KMS-11 (cell line): ENCODE data around the gene SLC2A9.

ENCODE experiments used
- H2AFZ ChIP-seq: fragments of 200-600 bp; sonication (generic); 2 replicates; pipeline ENCODE4 v1.6.1; 2016; ENCODE audit warnings: antibody characterized with exemption, mixed run types, low read depth
- H3K27ac ChIP-seq: fragments of 200-600 bp; sonication (generic); 2 replicates; pipeline ENCODE4 v1.6.1; 2016; ENCODE audit warnings: mild to moderate bottlenecking, mixed run types
- H3K27me3 ChIP-seq: fragments of 200-600 bp; sonication (generic); 2 replicates; pipeline ENCODE4 v1.6.1; 2017; ENCODE audit warnings: mild to moderate bottlenecking, low read depth, mixed run types, moderate library complexity; ENCODE audit not compliant: insufficient read depth
- H3K36me3 ChIP-seq: fragments of 200-600 bp; sonication (generic); 2 replicates; pipeline ENCODE4 v1.6.1; 2017; ENCODE audit warnings: mild to moderate bottlenecking, mixed run types; ENCODE audit not compliant: insufficient read depth
- H3K4me1 ChIP-seq: fragments of 200-600 bp; sonication (generic); 2 replicates; pipeline ENCODE4 v1.6.1; 2016; ENCODE audit warnings: mild to moderate bottlenecking, low read depth, mixed run types; ENCODE audit not compliant: poor library complexity, severe bottlenecking
- H3K4me2 ChIP-seq: fragments of 200-600 bp; sonication (generic); 2 replicates; pipeline ENCODE4 v1.7.0; 2016; ENCODE audit warnings: mild to moderate bottlenecking, mixed run types
- H3K4me3 ChIP-seq: fragments of 200-600 bp; sonication (generic); IDR thresholded peaks from 2 replicates; pipeline ENCODE4 v1.6.1; 2017; ENCODE audit warnings: low read depth, low read length, mixed read lengths; ENCODE audit not compliant: insufficient read depth
- H3K79me2 ChIP-seq: fragments of 200-600 bp; sonication (generic); 2 replicates; pipeline ENCODE4 v1.6.1; 2016; ENCODE audit warnings: low read depth, mixed run types; ENCODE audit not compliant: insufficient read depth
- H3K9ac ChIP-seq: fragments of 200-600 bp; sonication (generic); 2 replicates; pipeline ENCODE4 v1.6.1; 2016; ENCODE audit warnings: mild to moderate bottlenecking, mixed run types
- H4K20me1 ChIP-seq: fragments of 200-600 bp; sonication (generic); 2 replicates; pipeline ENCODE4 v1.6.1; 2016; ENCODE audit warnings: mild to moderate bottlenecking, mixed run types; ENCODE audit not compliant: insufficient read depth
- TF ChIP-seq, protein P1 (sequence below): fragments of 200-600 bp; sonication (generic); conservative IDR thresholded peaks from 2 replicates; pipeline ENCODE4 v1.6.1; 2017; ENCODE audit warnings: low read depth, mild to moderate bottlenecking, antibody characterized with exemption, low read length, moderate library complexity, mixed read lengths

Gene SLC2A9

DNA sequence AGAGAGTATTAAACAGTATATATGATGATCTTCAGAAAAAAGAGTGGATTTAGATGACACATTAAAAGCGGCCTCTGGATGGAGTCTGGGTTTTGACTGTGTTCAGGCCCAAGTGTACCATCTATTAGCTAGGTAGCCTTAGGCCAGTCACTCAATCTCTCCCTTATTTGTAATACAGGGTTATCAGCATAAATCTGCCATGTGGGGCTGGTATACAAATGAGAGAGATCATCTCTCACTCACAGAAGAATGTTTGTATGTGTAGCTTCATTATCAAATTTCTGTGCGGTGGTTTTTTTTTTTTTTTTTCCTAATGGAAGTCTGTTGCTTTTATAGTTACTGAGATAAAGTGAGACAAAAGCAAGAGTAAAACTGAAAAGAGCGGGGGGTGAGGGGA lies 12.7 kb downstream of the SLC2A9 start:
- H3K4me2 ChIP-seq = no peak overlapping the region

DNA sequence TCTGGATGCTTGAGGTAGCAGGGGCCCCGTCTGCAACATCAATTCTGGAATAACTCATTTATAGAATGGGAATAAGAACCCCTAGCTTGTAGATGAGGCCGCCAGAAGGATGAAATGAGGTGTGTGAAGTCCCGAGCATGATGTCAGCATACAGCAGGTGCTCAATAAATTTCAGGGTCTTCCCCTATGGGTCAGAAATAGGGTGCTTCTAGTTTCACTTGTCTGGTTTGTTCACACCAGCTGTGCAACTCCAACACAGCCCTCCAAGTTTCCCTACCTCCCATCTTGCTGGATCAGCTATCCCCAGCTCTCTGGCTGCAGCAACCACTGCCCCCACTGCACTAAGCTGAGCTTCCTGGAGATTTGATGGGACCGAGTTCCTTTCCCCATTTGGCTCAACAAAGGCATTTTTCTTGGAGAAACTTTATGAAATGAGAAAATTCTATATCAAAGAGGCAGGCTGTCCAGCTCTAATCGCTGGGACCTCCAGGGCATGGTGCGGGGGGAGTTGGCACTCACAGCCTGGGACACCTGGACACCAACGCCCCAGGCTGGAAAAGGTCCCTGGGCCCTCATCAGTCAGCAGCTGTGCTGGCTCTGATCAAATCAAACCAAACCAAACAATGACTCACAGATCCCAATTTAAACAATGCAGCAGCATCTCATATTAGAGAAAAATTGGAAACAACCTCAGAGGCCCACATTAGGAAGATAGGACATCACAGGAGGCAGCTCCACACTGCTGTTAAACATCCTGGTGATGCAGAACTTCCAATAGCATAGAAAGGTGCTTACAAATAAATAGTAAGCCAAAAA lies 13.3 kb downstream of the SLC2A9 start:
- H3K27ac ChIP-seq = no peak overlapping the region
- H3K4me1 ChIP-seq = no peaks in the 10 kb centered on the region
- H3K9ac ChIP-seq = no peak overlapping the region
- H3K4me3 ChIP-seq = no peak overlapping the region
- no peaks in the 10 kb centered on the region for H3K27me3 ChIP-seq
- H2AFZ ChIP-seq = no peak overlapping the region
- H3K36me3 ChIP-seq = no peaks in the 10 kb centered on the region
- H3K4me2 ChIP-seq = no peak overlapping the region
- H3K79me2 ChIP-seq = no peaks in the 10 kb centered on the region
- TF ChIP-seq, protein P1, sequence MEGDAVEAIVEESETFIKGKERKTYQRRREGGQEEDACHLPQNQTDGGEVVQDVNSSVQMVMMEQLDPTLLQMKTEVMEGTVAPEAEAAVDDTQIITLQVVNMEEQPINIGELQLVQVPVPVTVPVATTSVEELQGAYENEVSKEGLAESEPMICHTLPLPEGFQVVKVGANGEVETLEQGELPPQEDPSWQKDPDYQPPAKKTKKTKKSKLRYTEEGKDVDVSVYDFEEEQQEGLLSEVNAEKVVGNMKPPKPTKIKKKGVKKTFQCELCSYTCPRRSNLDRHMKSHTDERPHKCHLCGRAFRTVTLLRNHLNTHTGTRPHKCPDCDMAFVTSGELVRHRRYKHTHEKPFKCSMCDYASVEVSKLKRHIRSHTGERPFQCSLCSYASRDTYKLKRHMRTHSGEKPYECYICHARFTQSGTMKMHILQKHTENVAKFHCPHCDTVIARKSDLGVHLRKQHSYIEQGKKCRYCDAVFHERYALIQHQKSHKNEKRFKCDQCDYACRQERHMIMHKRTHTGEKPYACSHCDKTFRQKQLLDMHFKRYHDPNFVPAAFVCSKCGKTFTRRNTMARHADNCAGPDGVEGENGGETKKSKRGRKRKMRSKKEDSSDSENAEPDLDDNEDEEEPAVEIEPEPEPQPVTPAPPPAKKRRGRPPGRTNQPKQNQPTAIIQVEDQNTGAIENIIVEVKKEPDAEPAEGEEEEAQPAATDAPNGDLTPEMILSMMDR = no peak
- no peaks in the 10 kb centered on the region for H4K20me1 ChIP-seq

More for the DNA sequence above, 12.7 kb downstream of the SLC2A9 start:
- TF ChIP-seq, protein P1 = no peak
- Histone ChIP-seq H4K20me1 (no peaks in the 10 kb centered on the region), H3K9ac (no peak overlapping the region), H3K4me1 (no peaks in the 10 kb centered on the region), H2AFZ (no peak overlapping the region), H3K27me3 (no peaks in the 10 kb centered on the region), H3K36me3 (no peaks in the 10 kb centered on the region), H3K27ac (no peak overlapping the region), H3K4me3 (no peak overlapping the region), H3K79me2 (no peaks in the 10 kb centered on the region)

DNA sequence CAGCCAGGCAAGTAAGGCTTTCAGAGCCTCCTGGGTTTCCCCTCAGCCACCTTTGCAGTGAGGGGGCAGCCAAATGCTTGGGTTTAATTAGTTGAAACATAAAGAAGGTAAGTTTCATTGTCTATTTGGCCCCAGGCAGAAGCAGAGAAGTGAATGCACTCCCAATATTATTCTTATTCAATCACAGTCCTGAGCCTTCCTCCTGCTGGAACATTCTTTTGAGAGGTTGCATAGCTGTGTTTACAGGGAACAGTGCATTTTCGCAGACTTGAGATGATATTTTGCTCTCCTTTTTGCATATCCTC lies 13.9 kb downstream of the SLC2A9 start:
- Histone ChIP-seq H3K27me3 (no peaks in the 10 kb centered on the region), H3K27ac (no peak overlapping the region), H3K4me3 (no peak overlapping the region), H3K79me2 (no peaks in the 10 kb centered on the region), H3K9ac (no peak overlapping the region), H3K4me1 (no peaks in the 10 kb centered on the region), H4K20me1 (no peaks in the 10 kb centered on the region), H2AFZ (no peak overlapping the region), H3K36me3 (no peaks in the 10 kb centered on the region), H3K4me2 (no peak overlapping the region)
- TF ChIP-seq, protein P1 = no peak

DNA sequence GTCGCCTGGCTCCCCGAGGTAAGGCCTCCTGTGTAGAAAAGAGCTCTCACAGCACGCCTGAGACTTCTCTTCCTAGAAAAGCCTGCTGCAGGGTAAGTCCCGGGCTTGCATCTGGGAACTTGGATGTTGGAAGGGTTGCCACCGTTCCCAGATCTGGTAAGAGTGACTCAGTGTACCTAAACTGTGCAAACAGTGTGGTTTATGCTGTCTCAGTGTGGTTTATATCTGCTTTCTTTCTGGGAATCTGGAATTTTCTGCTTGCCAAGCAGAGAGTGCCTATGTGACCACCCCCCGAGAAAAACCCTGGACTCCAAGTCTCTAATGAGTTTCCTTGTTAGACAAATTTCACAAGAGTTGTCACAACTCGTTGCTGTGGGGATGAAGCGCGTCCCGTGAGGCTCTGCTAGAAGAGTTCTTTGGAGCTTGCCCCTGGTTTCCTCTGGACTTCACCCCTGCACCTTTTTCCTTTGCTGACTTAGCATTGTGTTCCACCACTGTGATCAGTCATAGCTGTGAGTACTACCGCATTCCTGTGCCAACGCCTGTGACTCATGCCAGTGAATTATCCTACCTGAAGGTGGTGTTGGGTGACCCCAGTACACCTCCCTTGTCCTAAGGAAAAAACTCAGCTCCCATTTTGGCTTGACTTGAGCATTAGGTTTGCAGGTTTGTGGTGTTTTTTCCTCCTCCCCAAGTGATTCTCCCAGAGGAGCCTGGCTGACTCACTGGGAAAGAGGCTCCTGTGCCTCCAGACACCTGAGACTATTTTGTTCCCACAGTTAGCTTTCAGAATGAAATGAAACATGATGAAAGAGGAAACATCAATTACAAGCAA lies 14.5 kb downstream of the SLC2A9 start:
- H3K4me1 ChIP-seq = no peaks in the 10 kb centered on the region
- TF ChIP-seq, protein P1 = no peak
- no peaks in the 10 kb centered on the region for H3K36me3 ChIP-seq
- H4K20me1 ChIP-seq = no peaks in the 10 kb centered on the region
- no peaks in the 10 kb centered on the region for H3K27me3 ChIP-seq
- H3K27ac ChIP-seq = no peak overlapping the region
- H3K79me2 ChIP-seq = no peaks in the 10 kb centered on the region
- H2AFZ ChIP-seq = no peak overlapping the region
- no peak overlapping the region for H3K4me3 ChIP-seq
- no peak overlapping the region for H3K9ac ChIP-seq
- no peak overlapping the region for H3K4me2 ChIP-seq
